Frontal cortex (tissue), 4 donors: ENCODE data around the gene PDZRN4. TPM values are rescaled to one million over a fixed set of nuclear protein-coding genes. Genes with fewer than 3 reads are reported as not detected.
"Not testable (repeated sequence)": the region's sequence is repeated elsewhere in the genome, so short reads cannot be mapped to it uniquely, and the experiment has no call there.

ENCODE experiments used
- DNase-seq, 2 donors: peaks; one replicate each; pipeline ENCODE4 v3.0.0; 2012; ENCODE audit warnings: low spot score in 2 of 2
- FAIRE-seq: peaks from 2 replicates; lab custom pipeline; 2012; peaks lifted over from hg19 to GRCh38; lab: Jason Lieb, UNC
- total RNA-seq: library from RNA; depleted of rRNA; stranded (reverse); fragments of >200 nt; gene quantifications from one replicate; pipeline ENCODE4 v1.2.3, GENCODE V29; 2014
- donor health status: control.
- donor health status: control.
- donor health status: control.

Gene PDZRN4
- total RNA-seq, 1 donor from 2014 or later, result 46.9 TPM

DNA sequence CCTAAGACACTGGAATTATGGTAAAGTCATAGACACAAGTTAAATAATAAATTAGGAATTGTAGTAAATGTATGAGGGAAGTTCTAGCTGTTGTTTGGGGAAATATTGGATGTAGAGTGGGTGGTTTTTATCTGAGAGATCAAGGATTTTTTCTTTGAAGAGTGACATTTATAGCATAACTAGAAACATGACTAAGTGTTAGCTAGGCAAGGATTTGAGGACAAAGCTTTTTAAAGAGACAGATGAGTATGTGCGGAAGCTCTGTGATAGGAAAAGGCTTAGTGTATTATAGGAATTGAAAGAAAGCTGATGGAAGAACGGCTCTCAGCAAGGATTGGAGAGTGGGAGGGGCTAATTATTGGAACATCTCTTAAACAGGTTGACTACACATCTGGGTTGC is 24.5 kb downstream of the PDZRN4 start:
- FAIRE-seq (no peak), DNase-seq (no peak)

GRCh38 chr12:41213107-41213506 is 25.0 kb downstream of the PDZRN4 start:
- no peak for DNase-seq
- FAIRE-seq, result no peak

- FAIRE-seq, result no peak
- DNase-seq, result no peak
These were observed 25.5 kb downstream of the PDZRN4 start for GRCh38 chr12:41213648-41214047.

DNA sequence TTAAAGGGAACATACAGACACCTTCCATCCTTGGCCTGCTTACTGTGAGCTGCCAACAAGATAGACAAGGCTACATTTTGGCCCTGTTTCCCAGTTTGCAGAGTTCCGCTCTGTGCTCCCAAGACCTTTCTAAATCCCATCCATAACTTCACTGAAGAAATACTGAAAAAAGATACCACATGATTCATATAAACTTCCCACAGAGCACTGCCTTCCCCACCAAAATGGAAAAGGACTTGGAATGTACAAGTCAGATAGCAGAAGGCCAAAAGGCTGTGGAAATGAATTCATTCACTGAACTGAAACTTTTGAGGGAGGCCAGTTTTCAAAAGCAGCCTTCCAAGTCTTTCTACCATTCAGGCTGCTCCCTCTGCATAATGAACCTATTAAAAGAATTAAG is 29.6 kb downstream of the PDZRN4 start:
- FAIRE-seq, result no peak
- DNase-seq, result no peak

- no peak for FAIRE-seq
- no peak for DNase-seq
These were observed 32.8 kb downstream of the PDZRN4 start for GRCh38 chr12:41220931-41221330.

DNA sequence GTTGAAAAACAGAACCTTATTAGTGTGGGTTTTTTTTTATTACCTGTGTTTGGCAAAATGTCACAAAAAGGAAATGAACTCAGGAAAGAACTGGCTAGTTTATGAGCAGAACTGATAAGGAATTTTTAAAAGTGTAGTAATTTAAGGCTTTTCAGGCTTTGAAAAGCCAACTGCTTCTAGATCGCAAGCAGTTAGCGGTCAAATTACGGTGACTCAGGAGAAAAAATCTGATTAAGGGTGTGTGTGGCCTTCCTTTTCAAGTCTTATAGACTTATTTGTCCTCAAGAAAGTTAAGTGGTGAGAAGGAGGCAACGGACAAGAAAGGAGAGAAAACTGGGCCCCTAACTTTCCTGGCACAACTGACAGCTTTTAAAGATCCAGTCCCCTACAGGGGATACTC is 33.4 kb downstream of the PDZRN4 start:
- no peak for DNase-seq
- FAIRE-seq, result no peak

- FAIRE-seq, result no peak
- no peak for DNase-seq
These were observed 35.5 kb downstream of the PDZRN4 start for GRCh38 chr12:41223600-41223999.

DNA sequence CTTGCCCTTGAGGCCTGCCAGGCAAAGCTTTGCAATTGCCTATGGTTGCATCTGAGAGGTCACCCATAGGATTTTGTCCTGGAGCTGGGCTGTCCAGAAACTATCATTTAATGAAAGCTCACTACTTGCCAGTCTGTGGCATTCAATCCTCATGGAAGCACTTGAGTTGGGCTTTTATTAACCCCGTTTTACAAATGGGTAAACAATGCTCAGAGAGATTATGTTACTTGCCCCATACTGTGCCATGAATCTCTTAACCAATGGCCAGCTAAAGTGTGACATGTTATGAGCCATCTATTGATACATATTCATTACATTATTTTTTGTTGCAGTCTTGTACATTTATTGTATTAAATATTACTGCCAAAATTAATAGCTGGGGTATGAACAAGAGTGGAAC is 35.9 kb downstream of the PDZRN4 start:
- FAIRE-seq (no peak), DNase-seq (no peak)

DNA sequence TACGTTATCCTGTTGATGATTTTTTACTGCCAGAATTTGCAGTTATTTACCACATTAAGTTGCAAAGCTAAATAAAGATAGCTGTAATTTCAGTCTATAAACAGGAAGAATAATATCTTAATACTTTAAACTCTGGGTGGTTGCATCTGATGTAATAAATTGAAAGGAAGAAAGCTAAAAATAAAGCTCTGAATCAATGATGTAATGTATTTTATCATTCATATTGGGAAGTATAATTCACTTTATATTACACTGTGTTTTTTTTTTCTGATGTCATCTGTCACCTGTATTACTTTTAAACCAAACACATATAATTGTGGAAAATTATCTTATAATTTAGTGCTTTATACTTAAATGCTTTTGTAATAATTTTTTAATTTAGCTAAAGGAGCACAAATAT is 37.1 kb downstream of the PDZRN4 start:
- no peak for DNase-seq
- no peak for FAIRE-seq

GRCh38 chr12:41228066-41228820 is 40.1 kb downstream of the PDZRN4 start:
- DNase-seq, result no peak
- no peak for FAIRE-seq

DNA sequence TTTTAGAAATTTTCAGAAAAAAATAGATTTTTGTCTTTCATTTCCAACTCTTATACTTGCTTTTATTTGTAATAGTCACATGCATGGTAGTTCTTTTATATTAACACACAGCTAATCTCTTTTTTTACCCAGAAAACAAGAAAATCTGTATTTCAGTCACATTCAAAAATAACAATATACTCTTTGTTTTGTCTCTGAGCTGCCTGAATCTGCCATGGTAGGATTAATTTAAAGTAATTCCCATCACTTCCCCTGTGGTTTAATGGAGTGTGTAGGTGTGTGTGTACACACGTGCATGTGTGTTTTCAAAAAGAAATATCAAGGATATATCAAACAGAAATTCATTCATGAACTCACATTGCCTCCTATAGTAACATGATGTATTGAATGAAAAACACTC is 42.6 kb downstream of the PDZRN4 start:
- DNase-seq (no peak), FAIRE-seq (peak; percentile 26)

DNA sequence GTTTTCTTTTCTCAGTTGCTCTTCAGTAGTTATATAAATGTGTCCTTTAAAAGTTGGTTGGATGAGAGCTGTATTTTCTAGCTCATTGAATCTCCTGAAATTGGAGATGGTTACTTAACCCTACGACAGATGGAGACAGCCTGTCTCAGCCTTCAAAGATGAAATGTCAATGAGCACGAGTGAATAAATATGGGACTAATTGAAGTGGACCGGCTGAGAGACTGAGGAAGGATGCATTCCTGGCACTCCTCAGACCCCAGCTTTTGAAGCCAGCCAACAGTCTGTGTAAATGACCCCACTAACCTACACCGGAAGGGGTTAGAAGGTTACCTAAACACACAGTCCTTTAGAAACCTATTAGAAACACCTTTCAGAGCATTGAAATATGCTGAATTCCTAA is 46.6 kb downstream of the PDZRN4 start:
- FAIRE-seq (no peak), DNase-seq (no peak)

DNA sequence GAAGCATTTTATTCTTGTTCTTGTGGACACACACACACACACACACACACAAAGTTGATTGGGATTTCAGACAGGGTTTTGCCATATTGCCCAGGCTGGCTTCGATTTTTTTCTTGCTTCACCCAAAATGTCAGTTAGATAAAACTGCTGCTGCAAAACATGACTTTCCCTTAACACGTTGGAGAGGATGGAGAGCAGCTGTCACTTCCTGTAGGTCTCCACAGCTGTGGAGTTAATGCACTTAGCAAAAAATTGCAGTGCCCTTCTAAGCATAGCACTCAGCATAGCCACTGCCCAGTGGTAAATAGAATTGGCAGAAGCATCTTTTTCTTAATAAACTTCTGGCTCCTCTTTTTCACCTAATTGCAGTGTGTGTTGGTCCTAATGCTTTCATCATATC is 54.5 kb downstream of the PDZRN4 start:
- no peak for FAIRE-seq

DNA sequence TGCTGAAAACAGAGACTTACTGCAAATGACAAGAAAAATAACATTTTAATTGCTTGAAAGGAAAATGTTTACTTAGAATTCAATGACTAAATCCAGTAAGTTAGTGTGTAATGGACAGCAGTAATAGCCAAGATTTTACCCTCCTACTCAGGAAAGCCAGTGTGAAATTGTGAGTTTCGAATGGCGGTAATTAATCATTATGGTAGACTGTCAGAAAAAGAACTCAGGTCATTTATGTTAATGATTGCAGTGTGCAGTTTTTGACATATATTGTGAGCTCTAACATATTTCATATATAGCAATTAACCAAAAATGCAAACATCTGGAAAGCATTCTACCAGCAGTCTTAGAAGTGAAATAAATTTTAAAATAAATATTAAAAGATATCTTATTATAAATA is 60.3 kb downstream of the PDZRN4 start:
- DNase-seq, result no peak
- no peak for FAIRE-seq

More for the DNA sequence above, 54.5 kb downstream of the PDZRN4 start:
- DNase-seq, result no peak

GRCh38 chr12:41250748-41251147 is 62.6 kb downstream of the PDZRN4 start:
- DNase-seq (no peak), FAIRE-seq (no peak)

GRCh38 chr12:41254004-41254914 is 66.1 kb downstream of the PDZRN4 start:
- DNase-seq, result no peak
- FAIRE-seq, result no peak

DNA sequence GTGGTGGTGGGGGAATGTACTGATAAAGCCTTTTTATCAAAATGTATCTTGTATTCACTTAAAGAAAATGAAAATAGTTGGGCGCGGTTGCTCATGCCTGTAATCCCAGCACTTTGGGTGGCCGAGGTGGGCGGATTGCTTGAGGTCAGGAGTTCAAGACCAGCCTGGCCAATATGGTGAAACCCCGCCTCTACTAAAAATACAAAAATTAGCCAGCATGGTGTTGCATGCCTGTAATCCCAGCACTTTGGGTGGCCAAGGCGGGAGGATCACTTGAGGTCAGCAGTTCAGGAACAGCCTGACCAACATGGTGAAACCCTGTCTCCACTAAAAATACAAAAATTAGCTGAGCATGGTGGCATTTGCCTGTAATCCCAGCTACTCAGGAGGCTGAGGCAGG is 75.1 kb downstream of the PDZRN4 start:
- not testable (repeated sequence) for FAIRE-seq, DNase-seq

- DNase-seq, result peak in 1 of 2 donors; percentile 14
- peak; percentile 96 for FAIRE-seq
These were observed 76.2 kb downstream of the PDZRN4 start for GRCh38 chr12:41264281-41264680.

DNA sequence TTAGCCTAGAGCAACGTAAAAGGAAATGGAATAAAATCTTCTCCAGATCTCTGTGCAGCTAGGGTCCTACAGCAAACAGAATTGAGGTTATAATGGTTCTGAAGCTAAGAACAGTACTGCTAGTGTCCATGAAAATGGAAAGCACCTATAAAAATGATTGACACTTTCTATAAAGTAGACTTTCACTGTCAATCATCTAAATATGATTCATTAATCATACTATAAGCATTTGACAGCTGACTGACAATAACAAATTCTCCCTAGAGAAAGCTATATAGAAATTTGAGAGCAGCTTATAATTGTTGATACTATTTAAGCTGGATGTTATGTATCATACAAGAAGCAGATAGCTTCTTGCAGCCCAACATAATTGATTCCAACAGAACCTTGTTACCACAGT is 80.9 kb downstream of the PDZRN4 start:
- no peak for FAIRE-seq
- DNase-seq, result no peak

DNA sequence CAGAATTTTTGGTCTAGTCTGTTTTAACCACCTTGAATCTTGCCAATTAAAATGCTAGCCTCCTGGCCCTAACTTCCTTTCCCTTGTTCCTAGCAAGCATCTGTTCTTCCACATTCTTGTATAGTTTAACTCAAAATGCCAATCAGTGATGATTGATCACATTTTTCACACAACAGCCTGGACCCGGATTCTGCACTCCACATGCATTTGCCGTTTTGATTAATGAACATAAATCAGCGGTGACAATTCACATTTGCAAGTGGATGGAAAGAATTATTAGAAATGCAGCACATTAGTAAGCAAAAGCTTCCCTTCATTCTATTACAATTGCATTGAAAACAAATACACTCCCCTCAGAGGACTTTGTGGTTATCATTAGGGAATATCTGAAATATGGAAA is 83.4 kb downstream of the PDZRN4 start:
- FAIRE-seq (no peak), DNase-seq (no peak)

- FAIRE-seq (no peak), DNase-seq (no peak)
These were observed 86.5 kb downstream of the PDZRN4 start for GRCh38 chr12:41274643-41275042.
